Body of pancreas (tissue), 4 donors: ENCODE measurements around the gene PRRC2B. TPM values are rescaled to one million over a fixed set of nuclear protein-coding genes. Genes with fewer than 3 reads are reported as not detected.

Experiments
- ATAC-seq: fragments of 150-250 bp; one replicate; pipeline ENCODE4 v1.9.1; 2016
- DNase-seq, 4 donors: peaks; one replicate each; pipeline ENCODE4 v3.0.0-alpha.2; 2019
- H3K27ac ChIP-seq, 4 donors: fragments of 200-600 bp; sonication (generic); 1 replicate in 3 of 4; 2 replicates in 1 of 4; pipeline versions ENCODE4 v1.5.1 to v1.6.1; 2016 to 2019; ENCODE audit warnings: mild to moderate bottlenecking in 1 of 4, mixed read lengths in 1 of 4, moderate library complexity in 1 of 4
- H3K27me3 ChIP-seq, 2 donors: fragments of 200-600 bp; sonication (generic); one replicate each; pipeline ENCODE4 v1.6.0; 2016; ENCODE audit warnings: mild to moderate bottlenecking in 1 of 2
- H3K36me3 ChIP-seq, 2 donors: fragments of 200-600 bp; sonication (generic); replicated peaks in 1 of 2; 2 replicates each; pipeline ENCODE4 v1.5.1; 2016; ENCODE audit warnings: low read depth in 2 of 2; ENCODE audit not compliant: insufficient read depth in 1 of 2
- H3K4me1 ChIP-seq: fragments of 200-600 bp; sonication (generic); one replicate; pipeline ENCODE4 v1.6.0; 2016
- H3K4me3 ChIP-seq, 2 donors: fragments of 200-600 bp; sonication (generic); 1 replicate in 1 of 2; 2 replicates in 1 of 2; pipeline ENCODE4 v1.5.1; 2016 to 2019
- H3K9me3 ChIP-seq, 3 donors: fragments of 200-600 bp; sonication (generic); 1 replicate in 2 of 3; 2 replicates in 1 of 3; pipeline ENCODE4 v1.5.1; 2016
- POLR2A ChIP-seq, 3 donors: fragments of 450-650 bp; IDR thresholded peaks; one replicate each; pipeline ENCODE4 v1.6.1; 2016; ENCODE audit warnings: antibody characterized with exemption in 3 of 3, mild to moderate bottlenecking in 2 of 3
- WGBS, 2 donors: methylation state at CpG; one replicate each; pipeline ENCODE4 v1.1.5; 2017; 5-methylcytosine and 5-hydroxymethylcytosine counted together
- intact Hi-C: fragments of 100-400 bp; cut with DNase I; formaldehyde crosslinking; loops from one replicate; pipeline ENCODE4 v1.15.1; 2023
- total RNA-seq, 2 donors: library from RNA; depleted of rRNA; stranded (reverse); fragments of >200 nt; gene quantifications; one replicate each; pipeline ENCODE4 v1.1.0, GENCODE V29; 2016
- TF ChIP-seq, protein P1 (sequence below), 7 experiments: fragments of 450-650 bp in 4 of 7; fragments of 200-600 bp in 3 of 7; sonication (generic) in 3 of 7; IDR thresholded peaks; one replicate each; pipeline ENCODE4 v1.5.1; 2016 to 2019; ENCODE audit warnings: antibody characterized with exemption in 7 of 7

The PRRC2B gene
- total RNA-seq, 2 donors from 2014 or later, result 78.3 to 177 TPM

DNA sequence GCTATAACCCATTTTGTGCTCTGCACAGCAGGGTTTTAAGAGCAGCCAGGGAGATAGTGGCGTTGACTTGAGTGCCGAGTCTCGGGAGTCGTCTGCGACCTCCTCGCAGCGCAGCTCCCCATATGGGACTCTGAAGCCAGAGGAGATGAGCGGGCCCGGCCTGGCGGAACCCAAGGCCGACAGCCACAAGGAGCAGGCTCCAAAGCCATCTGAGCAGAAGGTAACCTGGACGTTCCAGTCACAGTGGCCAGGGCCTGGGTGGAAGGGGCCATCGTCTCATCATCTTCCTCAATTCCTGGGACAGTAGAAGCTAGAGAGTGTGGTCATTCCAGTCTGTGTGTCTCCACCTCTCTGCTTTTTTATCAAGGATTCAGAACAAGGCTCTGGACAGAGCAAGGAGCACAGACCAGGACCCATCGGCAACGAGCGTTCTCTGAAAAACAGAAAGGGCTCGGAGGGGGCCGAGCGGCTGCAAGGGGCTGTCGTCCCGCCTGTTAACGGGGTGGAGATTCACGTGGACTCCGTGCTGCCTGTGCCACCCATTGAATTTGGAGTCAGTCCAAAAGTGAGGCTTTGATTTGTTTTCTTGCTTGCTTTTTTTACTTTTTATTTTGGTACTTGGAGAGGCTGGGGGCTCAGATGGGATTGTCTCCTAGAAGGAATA is 88.6 kb downstream of the PRRC2B start:
- no peak for ATAC-seq
- Histone ChIP-seq H3K27me3 (no peaks in the 10 kb centered on the region), H3K36me3 (peaks cover 36 to 61% of the 10 kb centered on the region in 2 donors), H3K27ac (no peak overlapping the region), H3K4me1 (no peaks in the 10 kb centered on the region), H3K9me3 (no peaks in the 10 kb centered on the region), H3K4me3 (no peak overlapping the region)
- no peak for TF ChIP-seq POLR2A (IDR thresholded peaks at IDR 0.05)
- TF ChIP-seq, protein P1, sequence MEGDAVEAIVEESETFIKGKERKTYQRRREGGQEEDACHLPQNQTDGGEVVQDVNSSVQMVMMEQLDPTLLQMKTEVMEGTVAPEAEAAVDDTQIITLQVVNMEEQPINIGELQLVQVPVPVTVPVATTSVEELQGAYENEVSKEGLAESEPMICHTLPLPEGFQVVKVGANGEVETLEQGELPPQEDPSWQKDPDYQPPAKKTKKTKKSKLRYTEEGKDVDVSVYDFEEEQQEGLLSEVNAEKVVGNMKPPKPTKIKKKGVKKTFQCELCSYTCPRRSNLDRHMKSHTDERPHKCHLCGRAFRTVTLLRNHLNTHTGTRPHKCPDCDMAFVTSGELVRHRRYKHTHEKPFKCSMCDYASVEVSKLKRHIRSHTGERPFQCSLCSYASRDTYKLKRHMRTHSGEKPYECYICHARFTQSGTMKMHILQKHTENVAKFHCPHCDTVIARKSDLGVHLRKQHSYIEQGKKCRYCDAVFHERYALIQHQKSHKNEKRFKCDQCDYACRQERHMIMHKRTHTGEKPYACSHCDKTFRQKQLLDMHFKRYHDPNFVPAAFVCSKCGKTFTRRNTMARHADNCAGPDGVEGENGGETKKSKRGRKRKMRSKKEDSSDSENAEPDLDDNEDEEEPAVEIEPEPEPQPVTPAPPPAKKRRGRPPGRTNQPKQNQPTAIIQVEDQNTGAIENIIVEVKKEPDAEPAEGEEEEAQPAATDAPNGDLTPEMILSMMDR (IDR thresholded peaks at IDR 0.05), result no peak
- 87 to 89% methylated on average over 12 to 24 of the region's 24 CpGs for WGBS, 2 donors
- intact Hi-C loops, result no loop called here
- no peak for DNase-seq

DNA sequence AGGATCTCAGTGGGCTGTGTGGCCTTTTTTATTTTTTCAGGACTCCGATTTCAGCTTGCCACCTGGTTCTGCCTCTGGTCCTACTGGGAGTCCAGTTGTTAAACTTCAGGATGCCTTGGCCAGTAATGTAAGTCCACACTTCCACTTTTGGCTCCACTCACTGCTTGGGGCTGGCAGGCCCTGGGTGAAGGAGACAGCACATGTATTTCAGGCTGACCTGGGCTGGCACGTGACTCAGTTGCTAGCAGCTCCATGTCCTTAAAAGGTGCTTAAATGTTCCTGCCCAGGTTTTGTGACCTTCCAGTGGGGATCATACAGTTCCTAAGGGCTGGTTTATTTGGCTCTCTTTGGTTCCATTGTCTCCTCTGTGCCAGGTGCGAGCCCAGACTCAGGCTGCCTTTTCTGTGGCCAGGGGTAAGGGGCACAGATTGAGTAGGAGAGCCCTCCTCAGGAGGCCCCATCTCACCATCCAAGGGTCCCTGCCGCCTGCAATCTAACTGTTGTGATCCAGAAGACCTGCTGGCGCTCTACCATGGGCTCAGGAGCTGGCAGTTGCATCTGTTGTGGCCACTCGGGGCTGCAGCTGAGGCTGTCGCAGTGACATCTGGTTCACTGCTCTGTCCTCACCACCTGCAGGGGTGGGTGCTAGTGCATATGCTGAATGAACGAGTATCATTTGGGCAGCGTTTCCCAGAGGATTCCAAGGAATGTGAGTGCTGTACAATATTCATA is 89.6 kb downstream of the PRRC2B start:
- WGBS, 2 donors, result 78 to 84% methylated on average over 5 to 9 of the region's 9 CpGs
- DNase-seq, result no peak
- Histone ChIP-seq H3K9me3 (no peaks in the 10 kb centered on the region), H3K4me1 (no peaks in the 10 kb centered on the region), H3K4me3 (no peak overlapping the region), H3K27ac (no peak overlapping the region), H3K36me3 (peaks cover 36 to 69% of the 10 kb centered on the region in 2 donors), H3K27me3 (no peaks in the 10 kb centered on the region)
- TF ChIP-seq POLR2A (IDR thresholded peaks at IDR 0.05), result no peak
- TF ChIP-seq, protein P1 (IDR thresholded peaks at IDR 0.05), result no peak
- intact Hi-C loops, result no loop called here
- ATAC-seq, result no peak

DNA sequence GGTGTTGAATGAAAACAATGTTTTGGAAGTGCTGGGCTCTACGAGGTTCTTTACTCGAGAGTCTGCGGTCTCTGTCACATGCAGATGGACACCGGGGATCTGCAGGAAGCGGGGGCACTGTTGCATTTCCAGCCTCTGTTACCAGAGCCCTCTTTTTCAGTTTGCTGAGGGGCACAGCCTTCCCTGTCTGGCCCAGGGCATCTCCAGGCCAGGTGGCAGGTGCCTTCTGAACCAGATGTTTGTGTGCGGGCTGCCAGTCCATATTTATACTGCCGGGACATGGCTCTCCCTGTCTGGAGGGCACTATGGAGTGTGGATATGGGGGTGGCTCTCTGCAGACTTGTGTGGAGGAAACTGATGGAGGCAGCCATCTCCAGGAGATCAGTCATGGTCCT is 90.2 kb downstream of the PRRC2B start:
- Histone ChIP-seq H3K4me1 (no peaks in the 10 kb centered on the region), H3K27ac (no peak overlapping the region), H3K36me3 (peaks cover 32 to 70% of the 10 kb centered on the region in 2 donors), H3K4me3 (no peak overlapping the region), H3K27me3 (no peaks in the 10 kb centered on the region), H3K9me3 (no peaks in the 10 kb centered on the region)
- intact Hi-C loops, result no loop called here
- no peak for DNase-seq
- 93 to 94% methylated on average over 6 to 7 of the region's 7 CpGs for WGBS, 2 donors
- no peak for ATAC-seq
- no peak for TF ChIP-seq POLR2A (IDR thresholded peaks at IDR 0.05)
- TF ChIP-seq, protein P1 (IDR thresholded peaks at IDR 0.05), result no peak

DNA sequence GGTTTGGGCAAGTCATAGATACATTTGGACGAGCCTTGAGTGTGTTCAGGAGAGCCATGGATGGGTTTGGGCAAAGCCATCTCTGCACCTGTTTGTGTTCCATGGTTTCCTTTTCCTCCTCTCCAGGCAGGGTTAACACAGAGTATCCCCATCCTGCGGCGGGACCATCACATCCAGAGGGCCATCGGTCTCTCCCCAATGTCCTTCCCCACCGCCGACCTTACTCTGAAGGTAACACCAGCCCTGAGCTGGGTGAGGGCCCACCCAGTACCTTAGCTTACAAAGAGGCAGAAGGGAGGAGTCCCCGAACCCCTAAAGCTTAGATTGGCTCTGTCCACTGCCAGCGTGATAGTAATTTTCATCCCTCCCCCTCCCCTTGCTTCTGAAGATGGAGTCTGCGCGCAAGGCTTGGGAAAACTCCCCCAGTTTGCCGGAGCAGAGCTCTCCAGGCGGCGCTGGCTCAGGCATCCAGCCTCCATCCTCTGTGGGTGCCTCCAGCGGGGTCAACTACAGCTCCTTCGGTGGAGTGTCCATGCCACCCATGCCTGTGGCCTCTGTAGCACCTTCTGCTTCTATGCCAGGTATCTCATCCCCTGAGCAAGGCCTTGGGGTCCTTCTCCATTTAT is 90.8 kb downstream of the PRRC2B start:
- Histone ChIP-seq H3K27me3 (no peaks in the 10 kb centered on the region), H3K4me1 (no peaks in the 10 kb centered on the region), H3K9me3 (no peaks in the 10 kb centered on the region), H3K36me3 (peaks cover 27 to 65% of the 10 kb centered on the region in 2 donors), H3K4me3 (no peak overlapping the region), H3K27ac (no peak overlapping the region)
- DNase-seq, result no peak
- 92 to 93% methylated on average over 7 to 15 of the region's 15 CpGs for WGBS, 2 donors
- TF ChIP-seq POLR2A (IDR thresholded peaks at IDR 0.05), result no peak
- TF ChIP-seq, protein P1 (IDR thresholded peaks at IDR 0.05), result no peak
- no peak for ATAC-seq
- intact Hi-C loops, result no loop called here
